ENCODE data around the gene ANKRD60. TPM values are rescaled to one million over a fixed set of nuclear protein-coding genes. Genes with fewer than 3 reads are reported as not detected.

Gene ANKRD60
- total RNA-seq, 6 experiments from 2014 or later, result not detected

- peaks cover 29% of the 10 kb centered on the region for H3K36me3 Mint-ChIP-seq (ENCODE audit: low read depth)
- H3K4me3 Mint-ChIP-seq, result no peak overlapping the region
- peaks cover 2% of the 10 kb centered on the region for H3K27me3 Mint-ChIP-seq (ENCODE audit: insufficient read depth)
- no peak overlapping the region for H3K27ac Mint-ChIP-seq
- H3K9me3 Mint-ChIP-seq, result no peaks in the 10 kb centered on the region
- TF ChIP-seq CTCF (IDR thresholded peaks at IDR 0.05), result no peak
- DNase-seq, result no peak
- peaks cover 31% of the 10 kb centered on the region for H3K4me1 Mint-ChIP-seq (ENCODE audit: low read depth)
Measured at GRCh38 chr20:58243653-58244410, 15.4 kb upstream of the ANKRD60 start.

- no peak for TF ChIP-seq CTCF (IDR thresholded peaks at IDR 0.05)
- no peak overlapping the region for H3K4me3 Mint-ChIP-seq
Measured at GRCh38 chr20:58242824-58243223, 14.4 kb upstream of the ANKRD60 start.

GRCh38 chr20:58241766-58242465 lies 13.5 kb upstream of the ANKRD60 start:
- Mint-ChIP-seq H3K9me3 (no peaks in the 10 kb centered on the region), H3K27me3 (ENCODE audit: insufficient read depth) (no peaks in the 10 kb centered on the region; the same call in none of the 2 replicates), H3K4me1 (ENCODE audit: low read depth) (peaks cover 51% of the 10 kb centered on the region), H3K36me3 (ENCODE audit: low read depth) (peaks cover 27% of the 10 kb centered on the region), H3K4me3 (no peak overlapping the region), H3K27ac (no peak overlapping the region)
- no peak for TF ChIP-seq CTCF (IDR thresholded peaks at IDR 0.05)
- DNase-seq, result no peak

More at GRCh38 chr20:58242824-58243223, 14.4 kb upstream of the ANKRD60 start:
- peaks cover 42% of the 10 kb centered on the region for H3K4me1 Mint-ChIP-seq (ENCODE audit: low read depth)
- H3K36me3 Mint-ChIP-seq (ENCODE audit: low read depth), result peaks cover 29% of the 10 kb centered on the region
- H3K27ac Mint-ChIP-seq, result no peak overlapping the region
- no peaks in the 10 kb centered on the region; the same call in none of the 2 replicates for H3K27me3 Mint-ChIP-seq (ENCODE audit: insufficient read depth)
- DNase-seq, result no peak
- H3K9me3 Mint-ChIP-seq, result no peaks in the 10 kb centered on the region

GRCh38 chr20:58240471-58240870 lies 12.0 kb upstream of the ANKRD60 start:
- no peaks in the 10 kb centered on the region for H3K27me3 Mint-ChIP-seq (ENCODE audit: insufficient read depth)
- H3K4me3 Mint-ChIP-seq, result no peak overlapping the region
- H3K27ac Mint-ChIP-seq, result no peak overlapping the region
- H3K9me3 Mint-ChIP-seq, result no peaks in the 10 kb centered on the region
- peaks cover 15% of the 10 kb centered on the region for H3K36me3 Mint-ChIP-seq (ENCODE audit: low read depth)
- TF ChIP-seq CTCF (IDR thresholded peaks at IDR 0.05), result no peak
- DNase-seq, result no peak
- peaks cover 60% of the 10 kb centered on the region for H3K4me1 Mint-ChIP-seq (ENCODE audit: low read depth)

- peaks cover 47% of the 10 kb centered on the region for H3K4me1 Mint-ChIP-seq (ENCODE audit: low read depth)
- H3K27ac Mint-ChIP-seq, result peak overlapping the region; percentile 7; the same call in 1 of the 2 replicates
- no peaks in the 10 kb centered on the region for H3K27me3 Mint-ChIP-seq (ENCODE audit: insufficient read depth)
- H3K9me3 Mint-ChIP-seq, result no peaks in the 10 kb centered on the region
- H3K4me3 Mint-ChIP-seq, result no peak overlapping the region
- no peak for TF ChIP-seq CTCF (IDR thresholded peaks at IDR 0.05)
- peaks cover 13% of the 10 kb centered on the region for H3K36me3 Mint-ChIP-seq (ENCODE audit: low read depth)
- no peak for DNase-seq
Measured at GRCh38 chr20:58239216-58239615, 10.8 kb upstream of the ANKRD60 start.

Data from HFFc6 (cell line).